ENCODE data around the gene TELO2. TPM values are rescaled to one million over a fixed set of nuclear protein-coding genes. Genes with fewer than 3 reads are reported as not detected.

Gene TELO2
- polyA plus RNA-seq, 2 of the 4 experiments (the other 2 are of a cell fraction): 10.6 to 34.8 TPM

DNA sequence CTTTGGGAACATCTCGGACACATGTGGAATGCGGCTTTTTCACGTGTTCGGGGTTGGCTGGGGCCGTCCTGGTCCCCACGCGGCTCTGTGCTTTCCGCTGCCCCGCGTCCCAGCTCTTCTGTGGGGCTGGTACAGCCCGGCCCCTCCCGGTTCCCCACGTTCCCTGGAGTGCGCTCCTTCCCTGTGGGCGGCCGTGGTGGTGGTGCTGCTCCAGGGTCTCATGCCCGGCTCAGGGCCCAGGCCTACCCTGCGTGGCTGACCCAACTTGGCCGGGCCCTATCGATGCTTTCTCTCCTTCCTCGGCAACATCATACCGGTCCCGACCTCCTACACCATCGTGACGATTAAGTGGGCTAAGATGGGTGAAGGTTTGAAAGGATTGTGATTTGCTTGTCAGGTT is 3.3 kb downstream of the TELO2 start (continued):
- TF ChIP-seq, protein P1, sequence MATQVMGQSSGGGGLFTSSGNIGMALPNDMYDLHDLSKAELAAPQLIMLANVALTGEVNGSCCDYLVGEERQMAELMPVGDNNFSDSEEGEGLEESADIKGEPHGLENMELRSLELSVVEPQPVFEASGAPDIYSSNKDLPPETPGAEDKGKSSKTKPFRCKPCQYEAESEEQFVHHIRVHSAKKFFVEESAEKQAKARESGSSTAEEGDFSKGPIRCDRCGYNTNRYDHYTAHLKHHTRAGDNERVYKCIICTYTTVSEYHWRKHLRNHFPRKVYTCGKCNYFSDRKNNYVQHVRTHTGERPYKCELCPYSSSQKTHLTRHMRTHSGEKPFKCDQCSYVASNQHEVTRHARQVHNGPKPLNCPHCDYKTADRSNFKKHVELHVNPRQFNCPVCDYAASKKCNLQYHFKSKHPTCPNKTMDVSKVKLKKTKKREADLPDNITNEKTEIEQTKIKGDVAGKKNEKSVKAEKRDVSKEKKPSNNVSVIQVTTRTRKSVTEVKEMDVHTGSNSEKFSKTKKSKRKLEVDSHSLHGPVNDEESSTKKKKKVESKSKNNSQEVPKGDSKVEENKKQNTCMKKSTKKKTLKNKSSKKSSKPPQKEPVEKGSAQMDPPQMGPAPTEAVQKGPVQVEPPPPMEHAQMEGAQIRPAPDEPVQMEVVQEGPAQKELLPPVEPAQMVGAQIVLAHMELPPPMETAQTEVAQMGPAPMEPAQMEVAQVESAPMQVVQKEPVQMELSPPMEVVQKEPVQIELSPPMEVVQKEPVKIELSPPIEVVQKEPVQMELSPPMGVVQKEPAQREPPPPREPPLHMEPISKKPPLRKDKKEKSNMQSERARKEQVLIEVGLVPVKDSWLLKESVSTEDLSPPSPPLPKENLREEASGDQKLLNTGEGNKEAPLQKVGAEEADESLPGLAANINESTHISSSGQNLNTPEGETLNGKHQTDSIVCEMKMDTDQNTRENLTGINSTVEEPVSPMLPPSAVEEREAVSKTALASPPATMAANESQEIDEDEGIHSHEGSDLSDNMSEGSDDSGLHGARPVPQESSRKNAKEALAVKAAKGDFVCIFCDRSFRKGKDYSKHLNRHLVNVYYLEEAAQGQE (IDR thresholded peaks at IDR 0.05): no peak
- TF ChIP-seq CHD4 (IDR thresholded peaks at IDR 0.05; ENCODE audit: borderline replicate concordance) (no peak), MAZ (IDR thresholded peaks at IDR 0.05; ENCODE audit: borderline replicate concordance, low read depth, low read length) (no peak), PHF8 (IDR thresholded peaks at IDR 0.05; ENCODE audit: borderline replicate concordance, low read depth) (no peak)

DNA sequence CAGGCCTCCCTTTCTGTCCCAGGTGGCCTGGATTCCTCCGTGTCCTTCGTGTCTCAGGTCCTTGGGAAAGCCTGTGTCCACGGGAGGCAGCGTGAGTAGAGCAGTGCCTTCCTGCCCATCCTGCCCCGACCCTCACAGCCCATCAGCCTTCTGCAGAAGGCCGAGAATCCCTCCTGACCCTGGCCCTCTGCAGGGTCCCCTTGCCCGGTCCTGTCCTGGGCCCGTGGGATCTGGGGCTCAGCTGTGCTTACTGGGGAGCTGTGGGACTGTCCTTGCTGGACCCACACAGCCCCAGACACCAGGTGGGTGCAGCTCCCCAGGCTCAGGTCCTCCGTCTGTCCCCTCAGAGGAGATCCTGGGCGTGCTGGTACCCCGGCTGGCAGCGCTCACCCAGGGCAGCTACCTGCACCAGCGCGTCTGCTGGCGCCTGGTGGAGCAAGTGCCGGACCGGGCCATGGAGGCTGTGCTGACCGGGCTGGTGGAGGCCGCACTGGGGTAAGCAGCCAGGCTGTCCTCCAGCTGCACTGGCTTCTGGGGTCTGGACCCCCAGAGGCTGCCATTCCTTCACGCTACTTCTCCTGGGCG is 3.9 kb downstream of the TELO2 start:
- ChIA-PET CTCF (no interaction called here), POLR2A (no interaction called here)
- 96% methylated on average over 13 of the region's 21 CpGs for WGBS (ENCODE audit: missing lambda C conversion rate)
- TF ChIP-seq HOXB5 (CRISPR knock-in tag; IDR thresholded peaks at IDR 0.05) (no peak), ZNF302 (CRISPR knock-in tag; IDR thresholded peaks at IDR 0.05) (no peak), MYC (IDR thresholded peaks at IDR 0.05; ENCODE audit: borderline replicate concordance, low read length) (no peak), NR3C1 (IDR thresholded peaks at IDR 0.05) (no peak)
- H3K4me1 ChIP-seq: peaks cover 15% of the 10 kb centered on the region
- FAIRE-seq (no peak), DNase-seq (ENCODE audit: low read depth in 1 of 2, low spot score in 1 of 2) (no peak), ATAC-seq (no peak)
- H3K4me2 ChIP-seq: no peak overlapping the region
- no peaks in the 10 kb centered on the region for H3K9me3 ChIP-seq
- no peak overlapping the region for H3K27ac ChIP-seq
- no peak overlapping the region for H3K4me3 ChIP-seq

DNA sequence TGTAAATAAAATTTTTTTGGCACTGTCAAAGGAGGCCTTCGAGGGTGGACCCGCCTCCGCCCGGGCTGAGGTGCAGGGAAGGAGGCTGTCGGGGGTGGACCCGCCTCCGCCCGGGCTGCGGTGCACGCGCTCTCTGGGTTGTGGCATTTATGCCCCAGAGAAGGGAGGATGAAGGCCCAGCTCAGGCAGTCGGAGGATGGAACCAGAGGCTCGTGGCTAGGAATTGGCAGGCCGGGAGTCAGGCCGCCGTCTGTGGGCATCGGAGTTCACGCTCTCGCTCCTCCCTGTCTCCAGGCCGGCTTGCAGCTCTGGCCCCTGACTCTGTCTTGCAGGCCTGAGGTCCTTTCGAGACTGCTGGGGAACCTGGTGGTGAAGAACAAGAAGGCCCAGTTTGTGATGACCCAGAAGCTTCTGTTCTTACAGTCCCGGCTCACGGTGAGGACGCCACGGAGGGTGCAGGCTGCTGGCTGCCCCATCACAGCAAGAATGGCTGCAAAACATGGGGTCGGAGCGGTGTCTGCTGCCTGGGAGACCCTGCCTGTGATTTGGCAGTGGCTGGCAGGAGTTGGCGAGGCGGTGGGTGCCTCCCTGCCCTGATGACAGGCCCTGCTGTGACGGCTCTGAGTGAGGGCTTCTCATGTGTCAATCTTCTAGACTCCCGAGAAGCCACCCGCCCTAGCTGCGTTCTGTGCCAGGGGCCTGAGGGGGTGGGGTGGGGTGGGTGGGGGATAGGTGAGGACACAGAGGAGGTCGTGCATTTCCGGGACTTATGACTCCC is 5.9 kb downstream of the TELO2 start:
- no peak for DNase-seq (ENCODE audit: low read depth in 1 of 2, low spot score in 1 of 2)
- H3K4me2 ChIP-seq: no peak overlapping the region
- H3K27ac ChIP-seq: no peak overlapping the region
- no peak overlapping the region for H3K4me3 ChIP-seq
- 94% methylated on average over 25 of the region's 35 CpGs for WGBS (ENCODE audit: missing lambda C conversion rate)
- POLR2A ChIA-PET: no interaction called here
- FAIRE-seq: no peak
- H3K4me1 ChIP-seq: peaks cover 7% of the 10 kb centered on the region; the same call in 2 of the 3 replicates
- no peak for TF ChIP-seq ZC3H11A (IDR thresholded peaks at IDR 0.05)
- TF ChIP-seq FOSB (CRISPR knock-in tag; IDR thresholded peaks at IDR 0.05): no peak
- no peak for TF ChIP-seq JUN (IDR thresholded peaks at IDR 0.05)
- TF ChIP-seq ESRRA (IDR thresholded peaks at IDR 0.05; ENCODE audit: borderline replicate concordance, low read length): no peak
- TF ChIP-seq, protein P2, sequence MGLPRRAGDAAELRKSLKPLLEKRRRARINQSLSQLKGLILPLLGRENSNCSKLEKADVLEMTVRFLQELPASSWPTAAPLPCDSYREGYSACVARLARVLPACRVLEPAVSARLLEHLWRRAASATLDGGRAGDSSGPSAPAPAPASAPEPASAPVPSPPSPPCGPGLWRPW (IDR thresholded peaks at IDR 0.05): no peak
- no peak for TF ChIP-seq ZSCAN20 (CRISPR knock-in tag; IDR thresholded peaks at IDR 0.05)
- no peak for TF ChIP-seq TP53 (CRISPR knock-in tag; IDR thresholded peaks at IDR 0.05)
- TF ChIP-seq, protein P1 (IDR thresholded peaks at IDR 0.05): no peak
- no peak for TF ChIP-seq ZFP36 (IDR thresholded peaks at IDR 0.05; ENCODE audit: borderline replicate concordance, partially characterized antibody)
- no peak for TF ChIP-seq PHF8 (IDR thresholded peaks at IDR 0.05; ENCODE audit: borderline replicate concordance, low read depth)
- TF ChIP-seq HDAC2 (IDR thresholded peaks at IDR 0.05): no peak
- TF ChIP-seq RARB (CRISPR knock-in tag; IDR thresholded peaks at IDR 0.05): no peak
- CTCF ChIA-PET: no interaction called here
- H3K9me3 ChIP-seq: no peaks in the 10 kb centered on the region
- no peak for ATAC-seq

Data from A549 (cell line).